T-helper 1 cell treated with Interleukin-12 subunit alpha and Interleukin-12 subunit beta and Interleukin-4 antibody, amounts not matched to agents 30 μg/mL and 1 μg/mL, for 36 hours (primary cell): ENCODE results near the gene ANKRD10.

ENCODE experiments used
- H3K27ac Mint-ChIP-seq: one replicate; pipeline ENCODE4 v1.8.0; 2021; ENCODE audit warnings: mild to moderate bottlenecking, mixed read lengths
- H3K27me3 Mint-ChIP-seq: one replicate; pipeline ENCODE4 v1.8.0; 2021; ENCODE audit warnings: low read depth, mixed read lengths
- H3K36me3 Mint-ChIP-seq: one replicate; pipeline ENCODE4 v1.8.0; 2021; ENCODE audit warnings: low read depth, mixed read lengths
- H3K4me1 Mint-ChIP-seq: one replicate; pipeline ENCODE4 v1.8.0; 2021; ENCODE audit warnings: low read depth, mixed read lengths
- H3K4me3 Mint-ChIP-seq: one replicate; pipeline ENCODE4 v1.8.0; 2021; ENCODE audit warnings: mild to moderate bottlenecking, moderate library complexity, mixed read lengths
- H3K9me3 Mint-ChIP-seq: one replicate; pipeline ENCODE4 v1.8.0; 2021; ENCODE audit warnings: mixed read lengths

Gene ANKRD10

DNA sequence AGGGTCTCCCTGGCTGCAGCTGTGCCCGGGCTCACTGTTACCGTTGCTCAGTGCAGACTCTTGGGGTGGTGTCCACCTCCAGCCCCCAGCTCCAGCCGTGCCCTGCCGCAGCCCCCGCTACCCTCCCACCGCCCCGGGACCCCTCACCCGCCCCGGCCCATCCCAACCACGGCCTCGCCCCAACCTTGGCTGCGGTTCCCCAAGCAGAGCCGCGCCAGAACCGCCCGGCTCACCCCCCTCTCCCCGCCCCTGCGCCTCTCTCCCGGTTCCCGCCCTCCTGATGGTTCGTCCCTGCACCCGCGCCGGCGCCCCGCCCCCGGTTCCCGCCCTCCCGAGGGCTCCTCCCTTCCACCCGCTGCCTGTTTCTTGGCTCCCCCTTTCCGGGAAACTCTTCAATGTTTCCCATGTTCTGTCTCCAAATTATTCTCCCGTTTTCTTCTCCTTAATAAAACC lies 40.3 kb downstream of the ANKRD10 start:
- Mint-ChIP-seq H3K9me3 (no peaks in the 10 kb centered on the region), H3K27ac (no peak overlapping the region)

DNA sequence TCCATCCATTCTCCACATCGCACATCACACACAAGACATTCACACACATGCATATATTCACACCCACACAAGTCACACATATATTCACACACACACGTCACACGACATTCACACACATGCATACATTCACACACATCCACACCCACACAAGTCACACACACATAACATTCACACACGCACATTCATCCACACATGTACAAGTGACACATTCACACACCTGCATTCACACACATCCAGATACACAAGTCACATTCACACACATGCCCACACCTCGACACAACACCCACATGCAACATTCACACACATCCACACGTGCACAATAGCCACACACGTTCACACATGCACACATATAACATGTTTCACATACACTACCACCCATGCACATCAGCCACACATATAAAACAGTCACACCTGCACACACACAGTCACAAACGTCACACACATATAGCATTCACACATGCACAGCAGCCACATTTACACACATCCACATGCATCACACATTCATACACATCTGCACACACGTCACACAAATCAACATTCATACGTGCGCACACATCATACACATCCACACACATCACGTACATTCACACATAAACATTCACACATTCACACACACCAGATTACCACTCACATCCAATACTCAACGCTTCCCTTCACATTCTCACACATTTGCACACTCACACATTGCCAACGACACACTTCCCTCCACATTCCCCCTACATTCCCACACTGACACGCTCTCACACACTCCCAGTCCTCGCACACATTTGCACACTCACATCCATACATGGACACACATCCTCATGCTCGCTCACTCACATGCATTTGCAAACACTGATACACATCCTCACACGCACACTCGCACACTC lies 41.0 kb downstream of the ANKRD10 start:
- Mint-ChIP-seq H3K36me3 (peaks cover 3% of the 10 kb centered on the region), H3K4me1 (peaks cover 6% of the 10 kb centered on the region), H3K27me3 (peaks cover 30% of the 10 kb centered on the region), H3K27ac (no peak overlapping the region), H3K9me3 (no peaks in the 10 kb centered on the region), H3K4me3 (no peak overlapping the region)

More for the DNA sequence above, 40.3 kb downstream of the ANKRD10 start:
- Mint-ChIP-seq H3K27me3 (peaks cover 24% of the 10 kb centered on the region), H3K4me3 (peak overlapping the region; percentile 66), H3K4me1 (peaks cover 6% of the 10 kb centered on the region), H3K36me3 (peaks cover 3% of the 10 kb centered on the region)

DNA sequence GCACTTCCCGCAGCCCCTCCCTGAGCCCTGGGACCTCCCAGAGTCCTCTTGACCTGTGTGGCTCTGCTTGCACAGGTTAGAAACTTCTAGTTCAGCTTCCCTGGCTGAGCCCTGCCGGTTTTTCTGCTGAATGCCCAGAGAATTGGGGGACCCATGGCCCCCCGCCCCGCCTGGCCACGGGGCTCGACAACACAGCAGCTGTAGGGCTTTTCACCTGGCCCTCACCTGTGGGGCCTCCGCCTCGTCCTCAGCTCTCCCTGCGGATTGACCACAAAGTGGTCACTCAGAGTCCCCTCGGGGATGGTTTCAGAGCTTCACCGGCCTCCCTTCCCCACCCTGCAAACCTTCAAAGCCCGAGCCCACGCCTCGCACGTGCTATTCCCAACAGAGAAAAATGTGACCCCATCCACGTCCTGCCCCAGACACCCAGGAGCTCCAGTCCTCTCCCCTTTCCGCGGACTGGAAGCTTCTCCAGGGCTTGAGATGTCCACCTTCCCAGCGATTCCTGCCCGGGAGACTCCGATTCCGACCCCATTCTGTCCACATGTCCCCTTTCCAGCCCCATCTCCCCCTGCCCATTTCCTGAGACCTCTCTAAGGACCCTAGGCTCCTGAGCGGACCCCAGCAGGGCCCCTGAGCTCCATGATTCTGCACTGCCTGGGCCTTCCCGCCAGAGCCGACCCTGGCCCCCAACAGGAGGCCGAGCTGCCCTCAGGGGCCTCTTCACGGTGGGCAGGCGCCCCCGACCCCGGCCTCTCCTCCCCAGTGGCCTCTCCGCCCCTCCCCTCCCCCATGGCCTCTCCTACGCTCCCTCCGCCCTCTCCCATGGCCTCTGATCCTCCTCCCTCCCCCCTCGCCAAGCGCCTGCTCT lies 41.9 kb downstream of the ANKRD10 start:
- Mint-ChIP-seq H3K9me3 (no peaks in the 10 kb centered on the region), H3K27me3 (peaks cover 30% of the 10 kb centered on the region), H3K4me1 (peaks cover 6% of the 10 kb centered on the region), H3K4me3 (no peak overlapping the region), H3K27ac (no peak overlapping the region), H3K36me3 (no peaks in the 10 kb centered on the region)

DNA sequence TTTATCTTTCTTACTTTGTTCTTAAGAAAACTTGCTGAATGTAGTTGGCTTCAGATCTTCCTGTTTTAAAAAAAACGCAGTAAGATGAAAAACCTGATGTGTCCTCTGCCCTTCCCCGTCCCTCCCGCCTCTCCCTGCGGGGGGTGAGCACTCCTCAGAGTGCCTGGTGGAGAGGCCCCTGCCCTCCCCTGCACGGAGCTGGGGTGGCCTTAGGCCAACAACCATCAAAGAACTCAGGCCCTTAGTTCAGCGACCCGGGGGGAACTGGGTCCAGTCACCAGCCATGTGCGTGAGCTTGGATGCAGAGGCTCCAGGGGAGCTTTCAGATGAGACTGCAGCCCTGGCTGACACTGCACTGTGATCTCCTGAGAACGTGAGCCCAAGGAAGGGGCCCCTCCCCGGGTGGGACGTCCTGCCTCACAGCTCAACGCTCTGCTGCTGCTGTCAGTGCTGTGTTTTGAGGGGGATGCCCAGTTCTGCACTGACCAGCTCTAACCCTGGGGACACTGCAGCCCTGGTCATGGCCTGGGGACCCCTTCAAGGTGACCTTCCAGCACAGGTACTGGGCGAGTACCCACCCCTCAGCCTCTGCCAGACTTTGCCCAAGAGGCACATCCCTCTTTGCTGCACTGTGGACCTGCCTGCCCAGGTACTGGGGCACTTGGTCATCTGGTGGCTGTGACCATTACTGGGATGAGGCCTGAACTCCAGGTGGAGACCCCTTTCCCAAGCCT lies 42.7 kb downstream of the ANKRD10 start:
- Mint-ChIP-seq H3K4me1 (peaks cover 6% of the 10 kb centered on the region), H3K36me3 (no peaks in the 10 kb centered on the region), H3K4me3 (no peak overlapping the region), H3K27me3 (peaks cover 33% of the 10 kb centered on the region), H3K9me3 (no peaks in the 10 kb centered on the region), H3K27ac (no peak overlapping the region)

DNA sequence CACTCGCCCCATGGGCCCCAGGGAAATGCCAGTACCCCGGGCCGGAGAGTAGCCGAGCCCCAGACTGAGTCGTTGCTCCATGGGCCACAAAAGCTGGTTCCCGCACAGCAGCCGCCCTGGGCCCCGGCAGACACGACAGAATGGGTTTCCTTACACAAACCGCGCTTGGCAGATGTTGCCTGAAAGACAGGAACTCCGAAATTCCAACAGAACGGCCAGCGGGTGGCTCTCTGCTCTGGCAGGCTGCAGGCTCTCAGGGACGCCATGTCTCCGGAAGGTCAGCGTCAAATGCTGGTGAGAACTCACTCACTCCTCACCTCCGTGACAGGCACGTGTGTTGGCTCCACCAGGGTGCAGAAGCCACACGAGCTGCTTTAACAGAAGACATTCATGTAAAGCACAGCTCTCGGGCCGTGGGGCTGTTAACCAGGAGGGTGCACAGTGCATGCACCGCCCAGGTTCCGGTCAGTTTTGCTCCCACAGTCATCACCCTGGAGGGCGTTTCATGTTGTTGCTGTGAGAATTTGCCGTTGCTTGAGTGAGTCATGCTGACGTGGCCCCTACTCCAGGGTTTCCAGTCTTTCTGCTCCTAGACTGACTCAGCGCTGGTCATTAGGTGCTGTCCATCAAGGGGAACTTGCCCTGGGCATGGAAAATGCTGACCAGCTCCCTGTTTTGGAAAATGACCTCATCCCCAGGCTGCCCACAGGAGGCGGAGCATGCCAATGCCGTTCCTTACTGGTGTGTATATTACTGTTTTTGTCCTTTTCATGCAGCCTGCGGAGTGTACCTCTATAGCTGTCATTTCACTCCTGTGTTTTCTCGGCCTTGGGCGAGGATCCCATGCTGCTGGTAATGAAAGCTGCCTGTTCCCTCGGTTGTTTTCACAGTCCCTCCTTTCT lies 44.8 kb downstream of the ANKRD10 start:
- Mint-ChIP-seq H3K4me3 (peak overlapping the region; percentile 9), H3K36me3 (no peaks in the 10 kb centered on the region), H3K27me3 (peaks cover 46% of the 10 kb centered on the region), H3K9me3 (no peaks in the 10 kb centered on the region), H3K27ac (no peak overlapping the region), H3K4me1 (peaks cover 4% of the 10 kb centered on the region)

DNA sequence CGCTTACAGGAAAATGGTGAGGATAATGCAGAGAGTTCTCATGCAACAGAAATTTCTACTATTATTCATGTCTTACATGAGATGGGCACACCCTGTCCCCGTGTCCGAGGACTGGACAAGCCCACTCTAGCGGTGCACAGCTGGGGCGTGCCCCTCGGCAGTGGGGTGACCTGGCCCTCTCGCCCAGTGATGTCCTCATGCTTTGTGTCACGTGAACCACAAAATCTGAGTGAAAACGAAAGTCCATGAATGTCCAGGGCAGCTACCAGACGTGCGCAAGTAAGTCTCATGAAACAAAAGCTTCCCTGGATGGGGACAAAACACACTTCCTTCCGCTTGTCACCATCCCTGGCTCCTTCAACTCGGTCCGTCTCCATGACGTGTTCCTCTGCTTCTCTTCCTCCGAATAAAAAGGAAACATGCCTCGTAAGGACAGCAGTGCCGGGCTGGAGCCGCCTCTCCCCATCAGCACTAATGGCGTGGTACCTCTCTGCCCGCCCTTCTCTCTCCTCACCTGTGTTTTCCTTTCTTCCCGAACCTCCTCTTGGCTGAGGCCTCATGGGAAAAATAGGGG lies 45.6 kb downstream of the ANKRD10 start:
- Mint-ChIP-seq H3K4me1 (no peaks in the 10 kb centered on the region), H3K4me3 (peak overlapping the region; percentile 9), H3K36me3 (no peaks in the 10 kb centered on the region), H3K27me3 (peaks cover 49% of the 10 kb centered on the region), H3K27ac (no peak overlapping the region), H3K9me3 (no peaks in the 10 kb centered on the region)

DNA sequence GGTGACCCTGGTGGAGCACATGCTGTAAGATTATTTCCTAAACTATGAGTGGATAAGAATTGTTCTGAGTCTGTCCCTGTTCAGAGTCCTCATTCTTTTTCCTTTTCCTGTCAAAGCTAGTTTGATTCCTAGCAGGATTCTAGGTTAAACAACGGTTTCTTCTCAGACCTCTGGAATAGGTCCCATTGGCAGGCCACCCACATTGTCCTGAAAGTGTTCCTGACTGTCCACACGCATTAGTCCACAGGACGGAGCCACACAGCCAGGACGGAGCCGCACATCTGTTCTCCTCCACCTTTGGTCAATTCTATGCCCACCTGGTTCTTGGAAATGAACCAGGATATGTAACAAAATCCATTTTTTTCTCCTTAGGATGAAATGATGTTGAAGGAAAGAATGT lies 46.1 kb downstream of the ANKRD10 start:
- Mint-ChIP-seq H3K36me3 (no peaks in the 10 kb centered on the region), H3K27me3 (peaks cover 53% of the 10 kb centered on the region), H3K4me3 (no peak overlapping the region), H3K27ac (no peak overlapping the region), H3K9me3 (no peaks in the 10 kb centered on the region), H3K4me1 (no peaks in the 10 kb centered on the region)

DNA sequence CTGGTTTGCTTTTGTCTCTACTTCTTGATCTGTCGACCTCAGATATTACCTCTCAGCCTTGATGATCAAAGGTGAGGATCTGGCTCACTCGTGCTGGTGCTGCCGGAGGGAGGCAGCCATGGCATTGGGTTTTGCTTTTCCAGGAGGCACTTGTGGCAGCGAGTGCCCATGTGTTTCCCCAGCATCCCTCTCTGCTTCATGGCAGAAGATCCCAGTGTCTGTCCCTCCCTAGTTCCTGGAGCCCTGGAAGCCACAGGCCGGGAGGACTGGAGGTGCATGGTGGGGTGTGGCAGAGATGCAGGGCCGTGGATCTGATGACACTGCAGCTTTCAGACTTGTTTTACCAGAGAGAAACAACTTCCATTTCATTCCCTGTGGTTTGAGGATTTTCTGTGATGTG lies 47.5 kb downstream of the ANKRD10 start:
- H3K27ac Mint-ChIP-seq, result no peak overlapping the region
- H3K36me3 Mint-ChIP-seq, result no peaks in the 10 kb centered on the region
- H3K4me1 Mint-ChIP-seq, result no peaks in the 10 kb centered on the region
- no peak overlapping the region for H3K4me3 Mint-ChIP-seq
- no peaks in the 10 kb centered on the region for H3K9me3 Mint-ChIP-seq
- H3K27me3 Mint-ChIP-seq, result peaks cover 63% of the 10 kb centered on the region

DNA sequence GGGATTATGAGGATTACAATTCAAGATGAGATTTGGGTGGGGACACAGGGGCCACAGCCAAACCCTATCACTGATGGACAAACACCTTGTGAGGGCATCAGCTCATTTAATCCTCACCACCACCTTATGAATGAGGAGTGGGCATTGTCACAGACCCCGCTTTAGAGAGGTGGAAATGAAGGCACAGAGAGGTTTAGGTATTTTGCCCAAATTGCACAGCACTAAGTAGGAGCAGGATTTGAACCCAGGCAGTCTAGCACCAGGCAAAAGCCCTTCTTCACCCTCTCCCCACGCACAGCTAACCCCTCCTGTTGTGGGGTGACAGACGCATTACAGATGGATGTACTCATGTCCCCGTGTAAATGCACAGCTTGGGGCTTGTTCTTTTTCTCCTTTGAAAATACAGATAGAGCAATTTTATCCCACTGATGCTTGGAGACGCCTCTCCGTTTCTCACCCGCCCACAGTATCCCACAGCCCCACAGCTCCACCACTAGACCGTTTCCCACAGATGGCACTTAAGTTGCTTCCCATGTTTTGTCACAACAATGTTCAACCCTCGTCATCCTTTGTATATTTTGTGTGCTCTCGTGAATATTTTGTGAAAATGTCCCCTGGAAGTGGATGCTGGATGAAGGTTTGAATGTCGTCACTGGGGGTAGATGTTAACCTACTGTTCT lies 48.2 kb downstream of the ANKRD10 start:
- peaks cover 67% of the 10 kb centered on the region for H3K27me3 Mint-ChIP-seq
- H3K4me3 Mint-ChIP-seq, result no peak overlapping the region
- no peaks in the 10 kb centered on the region for H3K4me1 Mint-ChIP-seq
- no peaks in the 10 kb centered on the region for H3K9me3 Mint-ChIP-seq
- no peak overlapping the region for H3K27ac Mint-ChIP-seq
- no peaks in the 10 kb centered on the region for H3K36me3 Mint-ChIP-seq

DNA sequence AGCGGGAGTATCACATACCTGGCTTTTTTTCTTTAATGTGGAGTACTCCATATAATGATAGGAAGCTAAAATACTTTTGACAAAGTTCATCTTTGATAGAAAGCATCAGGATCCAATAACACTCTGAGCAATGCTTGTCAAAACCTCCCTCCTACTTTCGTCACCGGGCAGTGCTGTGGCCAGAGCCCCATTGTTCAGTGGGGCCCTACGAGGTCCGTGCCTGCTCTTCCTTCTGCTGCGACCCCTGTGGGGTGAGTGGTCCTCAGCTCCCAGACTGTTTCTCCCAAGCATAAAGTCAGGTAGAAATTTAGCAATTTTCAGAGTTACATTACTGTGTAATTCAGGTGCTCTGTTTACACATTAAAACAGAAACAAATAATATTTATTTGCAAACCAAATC lies 51.2 kb downstream of the ANKRD10 start:
- H3K9me3 Mint-ChIP-seq, result no peaks in the 10 kb centered on the region
- H3K36me3 Mint-ChIP-seq, result no peaks in the 10 kb centered on the region
- H3K4me3 Mint-ChIP-seq, result no peak overlapping the region
- H3K27ac Mint-ChIP-seq, result no peak overlapping the region
- H3K27me3 Mint-ChIP-seq, result peaks cover 49% of the 10 kb centered on the region
- H3K4me1 Mint-ChIP-seq, result no peaks in the 10 kb centered on the region

DNA sequence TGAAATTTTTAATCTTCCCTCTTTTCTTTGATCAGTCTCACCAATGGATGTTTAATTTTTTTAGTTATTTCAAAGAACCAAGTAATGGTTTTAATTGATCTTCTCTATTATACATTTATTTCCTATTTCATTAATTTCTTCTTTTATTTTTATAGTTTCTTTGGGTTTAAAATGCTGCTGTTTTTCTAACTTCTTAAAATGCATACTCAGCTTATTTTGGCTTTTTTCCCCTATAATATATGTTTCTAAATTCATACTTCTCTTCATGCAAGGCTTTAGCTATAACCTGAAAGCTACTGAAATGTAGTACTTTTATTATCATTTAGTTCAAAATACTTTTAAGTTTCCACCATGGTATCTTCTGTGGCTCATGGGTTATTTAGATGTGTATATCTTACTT lies 53.9 kb downstream of the ANKRD10 start:
- Mint-ChIP-seq H3K27me3 (peaks cover 37% of the 10 kb centered on the region), H3K27ac (no peak overlapping the region), H3K4me3 (no peak overlapping the region), H3K36me3 (no peaks in the 10 kb centered on the region), H3K4me1 (peaks cover 5% of the 10 kb centered on the region), H3K9me3 (peaks cover 9% of the 10 kb centered on the region)

DNA sequence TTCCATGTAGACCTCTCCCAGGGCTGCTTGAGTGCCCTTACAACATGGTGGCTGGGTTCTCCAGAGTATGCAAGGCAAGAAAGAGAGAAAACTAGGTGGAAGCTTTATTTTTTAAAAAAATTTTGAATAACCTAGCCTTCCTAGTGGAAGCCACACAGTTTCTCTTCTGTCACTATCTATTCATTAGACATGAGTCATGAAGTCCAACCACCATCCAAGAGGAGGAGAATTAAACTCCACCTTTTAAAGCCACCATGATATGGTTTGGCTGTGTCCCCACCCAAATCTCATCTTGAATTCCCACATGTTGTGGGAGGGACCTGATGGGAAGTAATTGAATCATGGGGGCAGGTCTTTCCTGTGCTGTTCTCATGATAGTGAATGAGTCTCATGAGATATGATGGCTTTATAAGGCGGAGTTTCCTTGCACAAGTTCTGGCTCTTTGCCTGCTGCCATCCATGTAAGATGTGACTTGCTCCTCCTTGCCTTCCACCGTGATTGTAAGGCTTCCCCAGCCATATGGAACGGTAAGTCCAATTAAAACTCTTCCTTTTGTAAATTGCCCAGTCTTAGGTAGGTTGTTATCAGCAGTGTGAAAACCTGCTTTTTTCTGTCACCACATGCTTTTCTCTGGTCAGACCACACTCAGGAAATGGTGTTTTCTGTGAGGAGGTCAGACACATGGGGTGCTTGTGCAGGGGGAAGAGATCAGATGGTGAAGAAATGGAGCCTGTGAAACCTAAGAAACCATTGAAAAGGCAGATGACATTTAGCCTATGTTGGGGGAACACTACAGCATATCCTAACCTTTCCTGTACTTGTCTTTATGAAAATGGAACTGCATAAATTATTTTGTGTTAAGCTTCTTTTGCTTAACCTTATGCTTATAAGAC lies 57.7 kb downstream of the ANKRD10 start:
- Mint-ChIP-seq H3K36me3 (no peaks in the 10 kb centered on the region), H3K4me1 (peaks cover 5% of the 10 kb centered on the region), H3K4me3 (no peak overlapping the region), H3K27me3 (peaks cover 13% of the 10 kb centered on the region), H3K9me3 (peaks cover 10% of the 10 kb centered on the region), H3K27ac (peak overlapping the region; percentile 2)
